Prostate gland (tissue), 2 donors: ENCODE measurements around the gene DGKZ.

Experiments
- CTCF ChIP-seq, 4 experiments: fragments of 200-600 bp in 2 of 4; fragments of 450-650 bp in 2 of 4; sonication (generic) in 2 of 4; IDR thresholded peaks; 1 replicate in 3 of 4; 2 replicates in 1 of 4; pipeline ENCODE4 v1.5.1; 2016 to 2019; ENCODE audit warnings: antibody characterized with exemption in 4 of 4, mild to moderate bottlenecking in 2 of 4, moderate library complexity in 2 of 4
- POLR2A ChIP-seq: fragments of 450-650 bp; IDR thresholded peaks from one replicate; pipeline ENCODE4 v1.6.1; 2016; ENCODE audit warnings: antibody characterized with exemption, mild to moderate bottlenecking

GRCh38 chr11:46375392-46376101 is 28.3 kb downstream of the DGKZ start:
- TF ChIP-seq CTCF (IDR thresholded peaks at IDR 0.05) (no peak), POLR2A (no peak)
